ENCODE data around the gene ZNF384. TPM values are rescaled to one million over a fixed set of nuclear protein-coding genes. Genes with fewer than 3 reads are reported as not detected.

ZNF384 gene
- total and polyA plus RNA-seq, 2 of the 8 experiments (the other 6 are each of a cell fraction or from before 2014, with no cell fraction given), result 59.0 to 59.6 TPM

- H3K27me3 ChIP-seq (replicated peaks in 1 of 4; ENCODE audit: control insufficient read depth in 3 of 4, extremely low read depth in 1 of 4, insufficient read depth in 3 of 4, low read length in 3 of 4), result peaks cover 0 to 16% (median 14%) of the 10 kb centered on the region in 4 experiments; a peak in 6 of 7 replicates
- TF ChIP-seq TBP (IDR thresholded peaks at IDR 0.05; ENCODE audit: low read depth, low read length) (0 out of 2 replicates have a peak, but pooled peaks have one; percentile 17), CREB1 (IDR thresholded peaks at IDR 0.05) (peak; percentile 46; the same call in 1 of the 2 replicates), SIN3A (conservative IDR thresholded peaks at IDR 0.05 in 1 of 2, IDR thresholded peaks at IDR 0.05 in 1 of 2; ENCODE audit: low read depth in 1 of 2, low read length in 2 of 2) (peak in 1 of 2 experiments; percentile 86; a peak in 2 of 4 replicates), TAF7 (optimal IDR thresholded peaks at IDR 0.05; ENCODE audit: borderline replicate concordance, low read depth, low read length) (no peak), TAF1 (IDR thresholded peaks at IDR 0.05; ENCODE audit: low read depth, low read length) (0 out of 2 replicates have a peak, but pooled peaks have one; percentile 26), CBX8 (IDR thresholded peaks at IDR 0.05; ENCODE audit: borderline replicate concordance, low read depth, low read length) (no peak), RAD21 (IDR thresholded peaks at IDR 0.05 in 1 of 2, conservative IDR thresholded peaks at IDR 0.05 in 1 of 2; ENCODE audit: low read depth in 2 of 2, low read length in 2 of 2) (peak in 1 of 2 experiments; percentile 10; a peak in 1 of 4 replicates)
- TF ChIP-seq, protein P1, sequence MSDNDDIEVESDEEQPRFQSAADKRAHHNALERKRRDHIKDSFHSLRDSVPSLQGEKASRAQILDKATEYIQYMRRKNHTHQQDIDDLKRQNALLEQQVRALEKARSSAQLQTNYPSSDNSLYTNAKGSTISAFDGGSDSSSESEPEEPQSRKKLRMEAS (IDR thresholded peaks at IDR 0.05), result peak; percentile 60
- TF ChIP-seq, protein P2, sequence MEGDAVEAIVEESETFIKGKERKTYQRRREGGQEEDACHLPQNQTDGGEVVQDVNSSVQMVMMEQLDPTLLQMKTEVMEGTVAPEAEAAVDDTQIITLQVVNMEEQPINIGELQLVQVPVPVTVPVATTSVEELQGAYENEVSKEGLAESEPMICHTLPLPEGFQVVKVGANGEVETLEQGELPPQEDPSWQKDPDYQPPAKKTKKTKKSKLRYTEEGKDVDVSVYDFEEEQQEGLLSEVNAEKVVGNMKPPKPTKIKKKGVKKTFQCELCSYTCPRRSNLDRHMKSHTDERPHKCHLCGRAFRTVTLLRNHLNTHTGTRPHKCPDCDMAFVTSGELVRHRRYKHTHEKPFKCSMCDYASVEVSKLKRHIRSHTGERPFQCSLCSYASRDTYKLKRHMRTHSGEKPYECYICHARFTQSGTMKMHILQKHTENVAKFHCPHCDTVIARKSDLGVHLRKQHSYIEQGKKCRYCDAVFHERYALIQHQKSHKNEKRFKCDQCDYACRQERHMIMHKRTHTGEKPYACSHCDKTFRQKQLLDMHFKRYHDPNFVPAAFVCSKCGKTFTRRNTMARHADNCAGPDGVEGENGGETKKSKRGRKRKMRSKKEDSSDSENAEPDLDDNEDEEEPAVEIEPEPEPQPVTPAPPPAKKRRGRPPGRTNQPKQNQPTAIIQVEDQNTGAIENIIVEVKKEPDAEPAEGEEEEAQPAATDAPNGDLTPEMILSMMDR (IDR thresholded peaks at IDR 0.05; ENCODE audit: control extremely low read depth in 1 of 3, insufficient read depth in 1 of 3, low read depth in 1 of 3, low read length in 3 of 3), result peak in 1 of 3 experiments; percentile 28; a peak in 1 of 4 replicates
These were observed 14.5 kb upstream of the ZNF384 start for GRCh38 chr12:6703631-6704030.

More at GRCh38 chr12:6703631-6704030, 14.5 kb upstream of the ZNF384 start:
- Histone ChIP-seq H3K9ac (replicated peaks in 1 of 4; ENCODE audit: extremely low read depth in 1 of 4, low read depth in 3 of 4, low read length in 3 of 4) (peak overlapping the region in 1 of 4 experiments; percentile 1; a peak in 2 of 7 replicates), H4K20me1 (replicated peaks in 1 of 2; ENCODE audit: control insufficient read depth in 1 of 2, insufficient read depth in 2 of 2, low read length in 2 of 2) (no peaks in the 10 kb centered on the region), H3K9me3 (ENCODE audit: insufficient read depth in 2 of 2, low read depth in 1 of 2, low read length in 1 of 2) (no peaks in the 10 kb centered on the region), H3K27ac (ENCODE audit: low read depth, low read length) (no peak overlapping the region), H3K79me1 (ENCODE audit: low read depth, low read length) (no peaks in the 10 kb centered on the region), H2BK20ac (ENCODE audit: low read length) (no peak overlapping the region), H2BK120ac (replicated peaks; ENCODE audit: low read depth, low read length) (no peak overlapping the region), H3K4ac (replicated peaks; ENCODE audit: insufficient read length, low read depth, low read length) (no peak overlapping the region), H3K36me3 (ENCODE audit: control insufficient read depth in 2 of 4, insufficient read depth in 4 of 4, low read length in 3 of 4) (no peaks in the 10 kb centered on the region), H3K18ac (ENCODE audit: extremely low read depth, low read length) (no peak overlapping the region), H2BK5ac (ENCODE audit: low read depth, low read length) (no peak overlapping the region; the same call in 1 of the 2 replicates), H3K79me2 (ENCODE audit: control insufficient read depth in 1 of 2, insufficient read depth in 2 of 2, low read length in 2 of 2) (no peaks in the 10 kb centered on the region), H4K5ac (ENCODE audit: insufficient read length, low read depth, low read length) (peak overlapping the region; percentile 44), H3K23me2 (ENCODE audit: low read depth, low read length) (peaks cover 14% of the 10 kb centered on the region), H3K14ac (ENCODE audit: insufficient read length) (no peak overlapping the region), H2AK5ac (ENCODE audit: low read depth, low read length) (no peak overlapping the region), H4K91ac (replicated peaks; ENCODE audit: insufficient read length, low read length) (no peak overlapping the region), H3K4me2 (ENCODE audit: insufficient read depth in 1 of 2, low read depth in 2 of 2, low read length in 2 of 2) (peak overlapping the region; percentile 50 to 65), H3K23ac (ENCODE audit: insufficient read length) (no peak overlapping the region), H4K8ac (ENCODE audit: extremely low read depth, insufficient read depth, low read length) (peak overlapping the region; percentile 75; the same call in 1 of the 2 replicates), H2BK15ac (ENCODE audit: low read length) (peak overlapping the region; percentile 13; the same call in 1 of the 2 replicates), H2AFZ (ENCODE audit: low read length) (peak overlapping the region; percentile 47; the same call in 1 of the 2 replicates), H3K4me1 (replicated peaks in 1 of 4; ENCODE audit: control insufficient read depth in 3 of 4, insufficient read depth in 4 of 4, low read length in 3 of 4) (peaks cover 0 to 11% (median 8%) of the 10 kb centered on the region in 4 experiments; a peak in 5 of 7 replicates), H2BK12ac (ENCODE audit: low read depth, low read length) (peak overlapping the region; percentile 7; the same call in 1 of the 2 replicates), H3K56ac (replicated peaks; ENCODE audit: insufficient read length, low read depth, low read length) (no peak overlapping the region), H3K4me3 (ENCODE audit: extremely low read depth in 1 of 4, insufficient read depth in 2 of 4, low read depth in 3 of 4, low read length in 4 of 4) (peak overlapping the region in 2 of 4 experiments; percentile 1 to 13; a peak in 2 of 8 replicates)
- peak; percentile 19 for FAIRE-seq
- peak in 1 of 2 experiments; percentile 65 for DNase-seq (ENCODE audit: low read depth in 1 of 2, low spot score in 2 of 2)
- ChIA-PET POLR2A (ENCODE audit: partially characterized antibody) (interaction anchor here (3.4 kb wide), 1 partner anchor 14 kb away, joined by 17 read pairs; the partner anchor contains the start of gene ZNF384), CTCF (ENCODE audit: partially characterized antibody) (interaction anchor here (1.0 to 1.6 kb wide), 4 partner anchors 13 to 83 kb away, joined by 3 to 5 read pairs (median 4); no protein-coding TSS in a partner anchor)
- 19% methylated on average over 10 of the region's 10 CpGs; no CpG with 5 or more reads in 1 of the 2 experiments for WGBS, 2 experiments (ENCODE audit: extremely low coverage in 1 of 2, insufficient coverage in 1 of 2, insufficient read length in 1 of 2, insufficient replicate concordance in 2 of 2, low coverage in 1 of 2, low lambda C conversion rate in 2 of 2, missing lambda C conversion rate in 1 of 2)

Data from H1 (cell line).